PC-9 (cell line): ENCODE data around the gene CALHM2.

Experiments
- EZH2 ChIP-seq: fragments of 200-600 bp; sonication (generic); IDR thresholded peaks from 2 replicates; pipeline ENCODE4 v1.8.0; 2017; ENCODE audit warnings: antibody characterized with exemption, low read depth
- TF ChIP-seq, protein P1 (sequence below): fragments of 200-600 bp; sonication (generic); conservative IDR thresholded peaks from 2 replicates; pipeline ENCODE4 v1.6.1; 2017; ENCODE audit warnings: mixed run types, antibody characterized with exemption, mild to moderate bottlenecking, moderate library complexity

DNA sequence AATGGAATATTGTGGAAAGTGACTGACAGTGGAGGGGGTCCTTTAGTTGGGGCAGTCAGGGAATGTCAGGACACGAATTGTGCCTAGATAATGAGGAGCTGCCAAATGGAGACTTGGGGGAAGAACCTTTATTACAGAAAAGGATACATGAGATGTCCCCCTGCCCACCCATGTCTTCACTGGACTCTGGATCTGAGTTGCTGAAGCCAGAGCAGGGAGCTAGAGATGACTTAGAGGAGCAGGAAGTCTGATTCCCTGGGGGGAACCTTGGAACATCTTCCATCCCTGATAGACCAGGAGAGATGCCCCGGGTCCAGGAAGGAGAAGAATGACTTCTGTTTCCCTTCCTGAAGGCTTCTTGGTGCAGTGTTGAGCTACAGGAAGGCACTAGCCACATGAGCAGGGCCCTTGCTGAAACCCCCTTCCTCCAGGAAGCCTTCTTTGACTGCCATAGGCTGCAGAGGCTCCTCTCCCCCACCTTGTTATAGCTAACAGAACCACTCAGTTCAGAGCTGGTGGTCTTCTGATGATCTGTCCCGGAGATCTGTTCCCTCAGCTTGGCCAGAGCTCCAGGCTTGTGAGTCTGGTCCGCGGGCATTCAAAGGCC lies 40.6 kb upstream of the CALHM2 start:
- TF ChIP-seq, protein P1, sequence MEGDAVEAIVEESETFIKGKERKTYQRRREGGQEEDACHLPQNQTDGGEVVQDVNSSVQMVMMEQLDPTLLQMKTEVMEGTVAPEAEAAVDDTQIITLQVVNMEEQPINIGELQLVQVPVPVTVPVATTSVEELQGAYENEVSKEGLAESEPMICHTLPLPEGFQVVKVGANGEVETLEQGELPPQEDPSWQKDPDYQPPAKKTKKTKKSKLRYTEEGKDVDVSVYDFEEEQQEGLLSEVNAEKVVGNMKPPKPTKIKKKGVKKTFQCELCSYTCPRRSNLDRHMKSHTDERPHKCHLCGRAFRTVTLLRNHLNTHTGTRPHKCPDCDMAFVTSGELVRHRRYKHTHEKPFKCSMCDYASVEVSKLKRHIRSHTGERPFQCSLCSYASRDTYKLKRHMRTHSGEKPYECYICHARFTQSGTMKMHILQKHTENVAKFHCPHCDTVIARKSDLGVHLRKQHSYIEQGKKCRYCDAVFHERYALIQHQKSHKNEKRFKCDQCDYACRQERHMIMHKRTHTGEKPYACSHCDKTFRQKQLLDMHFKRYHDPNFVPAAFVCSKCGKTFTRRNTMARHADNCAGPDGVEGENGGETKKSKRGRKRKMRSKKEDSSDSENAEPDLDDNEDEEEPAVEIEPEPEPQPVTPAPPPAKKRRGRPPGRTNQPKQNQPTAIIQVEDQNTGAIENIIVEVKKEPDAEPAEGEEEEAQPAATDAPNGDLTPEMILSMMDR: no peak
- no peak for TF ChIP-seq EZH2
